ENCODE measurements around the gene FCHO1. TPM values are rescaled to one million over a fixed set of nuclear protein-coding genes. Genes with fewer than 3 reads are reported as not detected.

The FCHO1 gene
- total RNA-seq, 1 donor from 2014 or later = not detected

DNA sequence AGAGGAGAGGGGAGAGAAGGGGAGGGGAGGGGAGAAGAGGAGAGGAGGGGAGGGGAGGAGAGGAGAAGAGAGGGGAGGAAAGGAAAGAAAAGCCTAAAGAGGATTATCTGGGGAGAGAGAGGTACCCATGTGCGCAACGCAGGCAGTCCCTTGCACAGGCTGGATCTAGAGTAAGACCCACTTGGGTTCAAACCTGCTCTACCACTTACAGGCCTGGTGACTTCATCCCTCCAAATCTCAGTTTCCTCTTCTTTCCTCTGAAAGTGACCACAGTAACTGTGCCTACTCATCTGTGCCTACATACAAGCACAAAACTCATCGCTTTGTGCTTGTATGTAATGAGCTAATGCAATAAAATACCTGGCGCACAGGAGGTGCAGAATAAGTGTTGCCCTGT, 32.7 kb upstream of the FCHO1 start:
- Histone ChIP-seq H3K4me3 (peak overlapping the region; percentile 86 to 99), H3K36me3 (peaks cover 1 to 9% of the 10 kb centered on the region in 2 donors), H3K9me3 (no peaks in the 10 kb centered on the region), H3K27me3 (no peaks in the 10 kb centered on the region), H3K4me1 (peaks cover 12 to 38% of the 10 kb centered on the region in 2 donors), H3K27ac (no peak overlapping the region)
- DNase-seq (ENCODE audit: low spot score in 2 of 2) = no peak
- TF ChIP-seq, protein P1, sequence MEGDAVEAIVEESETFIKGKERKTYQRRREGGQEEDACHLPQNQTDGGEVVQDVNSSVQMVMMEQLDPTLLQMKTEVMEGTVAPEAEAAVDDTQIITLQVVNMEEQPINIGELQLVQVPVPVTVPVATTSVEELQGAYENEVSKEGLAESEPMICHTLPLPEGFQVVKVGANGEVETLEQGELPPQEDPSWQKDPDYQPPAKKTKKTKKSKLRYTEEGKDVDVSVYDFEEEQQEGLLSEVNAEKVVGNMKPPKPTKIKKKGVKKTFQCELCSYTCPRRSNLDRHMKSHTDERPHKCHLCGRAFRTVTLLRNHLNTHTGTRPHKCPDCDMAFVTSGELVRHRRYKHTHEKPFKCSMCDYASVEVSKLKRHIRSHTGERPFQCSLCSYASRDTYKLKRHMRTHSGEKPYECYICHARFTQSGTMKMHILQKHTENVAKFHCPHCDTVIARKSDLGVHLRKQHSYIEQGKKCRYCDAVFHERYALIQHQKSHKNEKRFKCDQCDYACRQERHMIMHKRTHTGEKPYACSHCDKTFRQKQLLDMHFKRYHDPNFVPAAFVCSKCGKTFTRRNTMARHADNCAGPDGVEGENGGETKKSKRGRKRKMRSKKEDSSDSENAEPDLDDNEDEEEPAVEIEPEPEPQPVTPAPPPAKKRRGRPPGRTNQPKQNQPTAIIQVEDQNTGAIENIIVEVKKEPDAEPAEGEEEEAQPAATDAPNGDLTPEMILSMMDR (IDR thresholded peaks at IDR 0.05) = no peak
- intact Hi-C loops (cut with DNase I) = loop anchor here (5.0 to 10.0 kb wide), 2 partner anchors 61 to 136 kb away; partner anchors contain the start of gene RPL18A

GRCh38 chr19:17718947-17719711, 32.1 kb upstream of the FCHO1 start, which contains the start of gene MAP1S:
TSS of gene MAP1S (plus strand) at chr19:17719480. CDS start at chr19:17719503, 23 bp downstream.
- DNase-seq (ENCODE audit: low spot score in 2 of 2) = peak in 1 of 2 donors; percentile 72
- TF ChIP-seq, protein P1 (IDR thresholded peaks at IDR 0.05) = no peak
- intact Hi-C loops (cut with DNase I) = loop anchor here (5.0 to 10.0 kb wide), 2 partner anchors 62 to 136 kb away; partner anchors contain the start of gene RPL18A
- Histone ChIP-seq H3K36me3 (peaks cover 7 to 15% of the 10 kb centered on the region in 2 donors), H3K27me3 (no peaks in the 10 kb centered on the region), H3K4me1 (peaks cover 12 to 38% of the 10 kb centered on the region in 2 donors), H3K9me3 (no peaks in the 10 kb centered on the region), H3K4me3 (peak within 1 kb of the TSS; percentile 86 to 99), H3K27ac (peak within 1 kb of the TSS; percentile 50 to 81)

DNA sequence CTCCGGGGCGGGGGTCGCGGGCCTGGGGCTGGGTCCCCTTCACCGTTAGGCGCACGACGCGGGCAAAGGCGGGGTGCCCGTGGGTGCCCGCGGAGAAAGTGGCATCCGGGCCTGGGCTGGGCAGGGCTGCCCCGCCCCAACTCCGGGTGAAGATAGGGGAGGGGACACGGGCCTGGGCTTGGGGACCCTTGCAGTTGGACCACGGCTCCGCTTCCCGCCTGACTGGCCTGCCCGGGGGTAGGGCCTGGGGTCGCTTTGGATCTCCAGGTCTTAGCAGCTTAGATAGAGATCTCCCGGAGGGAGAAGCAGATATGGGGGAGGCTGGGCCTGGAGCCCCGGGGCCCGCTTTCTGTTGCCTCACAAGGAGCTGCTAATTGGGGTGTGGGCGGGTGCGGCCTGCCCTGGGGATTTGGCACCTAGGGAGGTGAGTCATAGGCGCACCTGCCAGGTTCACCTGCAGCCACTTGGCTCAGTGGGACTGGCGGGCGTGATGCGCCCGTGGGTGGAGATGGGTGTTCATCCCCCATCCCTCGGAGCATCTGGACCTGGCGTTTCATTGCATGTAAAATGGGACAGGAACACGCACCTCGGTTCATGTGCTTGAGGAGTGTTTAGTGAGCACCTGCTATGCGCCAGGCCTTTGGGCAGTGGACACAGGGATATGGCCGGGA, 31.4 kb upstream of the FCHO1 start:
- Histone ChIP-seq H3K36me3 (peaks cover 9 to 22% of the 10 kb centered on the region in 2 donors), H3K4me3 (peak overlapping the region; percentile 86 to 99), H3K9me3 (no peaks in the 10 kb centered on the region), H3K27me3 (no peaks in the 10 kb centered on the region), H3K4me1 (peaks cover 12 to 38% of the 10 kb centered on the region in 2 donors), H3K27ac (peak overlapping the region; percentile 22 to 50)
- no peak for DNase-seq (ENCODE audit: low spot score in 2 of 2)
- intact Hi-C loops (cut with DNase I) = loop anchor here (5.0 to 10.0 kb wide), 2 partner anchors 63 to 135 kb away; partner anchors contain the start of gene RPL18A
- TF ChIP-seq, protein P1 (IDR thresholded peaks at IDR 0.05) = no peak

GRCh38 chr19:17720440-17720839, 30.8 kb upstream of the FCHO1 start:
- Histone ChIP-seq H3K4me1 (peaks cover 12 to 38% of the 10 kb centered on the region in 2 donors), H3K4me3 (peak overlapping the region; percentile 86 to 99), H3K9me3 (no peaks in the 10 kb centered on the region), H3K27me3 (no peaks in the 10 kb centered on the region), H3K27ac (no peak overlapping the region), H3K36me3 (peaks cover 13 to 28% of the 10 kb centered on the region in 2 donors)
- no peak for DNase-seq (ENCODE audit: low spot score in 2 of 2)
- intact Hi-C loops (cut with DNase I) = no loop called here
- TF ChIP-seq, protein P1 (IDR thresholded peaks at IDR 0.05) = no peak

GRCh38 chr19:17721111-17721628, 30.1 kb upstream of the FCHO1 start:
- TF ChIP-seq, protein P1 (IDR thresholded peaks at IDR 0.05) = no peak
- Histone ChIP-seq H3K9me3 (no peaks in the 10 kb centered on the region), H3K4me1 (peaks cover 12 to 38% of the 10 kb centered on the region in 2 donors), H3K4me3 (peak overlapping the region in 1 of 2 donors; percentile 86), H3K36me3 (peaks cover 20 to 35% of the 10 kb centered on the region in 2 donors), H3K27me3 (no peaks in the 10 kb centered on the region), H3K27ac (no peak overlapping the region)
- no peak for DNase-seq (ENCODE audit: low spot score in 2 of 2)
- intact Hi-C loops (cut with DNase I) = no loop called here

All from ascending aorta (tissue), 2 donors.